GF-D8 (cell line): ENCODE measurements around the gene NDUFA7.
A peak's percentile ranks its signal among the peaks of the same experiment; 100 is the strongest.
"Not testable (repeated sequence)": the region's sequence is repeated elsewhere in the genome, so short reads cannot be mapped to it uniquely, and the experiment has no call there.

ENCODE experiments used
- DNase-seq: peaks from one replicate; lab custom pipeline; 2025; lab: John Stamatoyannopoulos, UW

Gene NDUFA7

DNA sequence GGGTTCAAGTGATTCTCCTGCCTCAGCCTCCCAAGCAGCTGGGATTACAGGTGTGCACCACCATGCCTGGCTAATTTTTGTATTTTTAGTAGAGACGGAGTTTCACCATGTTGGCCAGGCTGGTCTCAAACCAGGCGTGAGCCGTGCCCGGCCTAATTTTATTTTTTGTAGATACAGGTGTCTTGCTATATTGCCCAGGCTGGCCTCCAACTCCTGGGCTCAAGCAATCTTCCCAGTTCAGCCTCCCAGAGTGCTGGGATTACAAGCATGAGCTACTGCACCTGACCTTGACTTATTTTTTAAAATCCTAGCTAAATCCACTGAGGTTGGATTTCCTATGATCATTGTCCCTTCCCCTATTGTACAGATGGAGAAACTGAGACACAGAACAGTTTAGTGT lies 20.3 kb upstream of the NDUFA7 start:
- DNase-seq, result not testable (repeated sequence)

DNA sequence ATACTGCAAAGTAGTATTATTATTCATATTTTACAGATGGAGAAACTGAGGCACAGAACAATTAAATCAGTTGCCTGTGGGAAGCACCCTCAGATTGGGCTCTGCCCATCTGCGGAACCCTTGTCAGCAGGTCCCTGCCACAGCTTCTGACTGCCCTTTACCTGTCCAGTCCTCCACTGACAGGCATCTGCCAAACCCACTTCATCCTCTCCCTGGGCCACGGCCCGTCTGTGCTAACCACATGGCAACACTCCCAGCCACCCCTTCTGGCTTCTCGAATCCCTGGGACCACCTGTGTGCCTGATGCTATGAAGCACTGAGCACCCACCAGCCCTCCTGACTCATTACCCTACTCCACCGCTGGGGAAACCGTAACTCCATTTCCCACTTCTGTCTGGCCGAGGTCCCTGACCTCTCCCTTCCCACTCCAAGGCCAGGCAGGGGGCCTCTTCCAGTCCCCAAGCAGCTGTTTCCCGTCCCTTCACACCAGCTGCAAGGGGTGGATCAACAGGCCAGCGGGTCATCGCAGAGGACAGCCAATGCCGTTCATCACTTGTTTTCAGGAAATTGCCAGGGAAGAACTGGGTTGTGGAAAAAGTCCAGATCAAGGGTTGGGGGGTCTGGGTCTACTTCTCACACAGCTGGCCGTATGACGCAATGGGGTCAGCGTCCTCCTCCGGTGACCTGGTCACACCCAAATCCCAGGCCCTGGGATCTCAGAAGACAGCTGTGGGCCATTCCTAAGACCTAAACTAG lies 19.3 kb upstream of the NDUFA7 start:
- no peak for DNase-seq

DNA sequence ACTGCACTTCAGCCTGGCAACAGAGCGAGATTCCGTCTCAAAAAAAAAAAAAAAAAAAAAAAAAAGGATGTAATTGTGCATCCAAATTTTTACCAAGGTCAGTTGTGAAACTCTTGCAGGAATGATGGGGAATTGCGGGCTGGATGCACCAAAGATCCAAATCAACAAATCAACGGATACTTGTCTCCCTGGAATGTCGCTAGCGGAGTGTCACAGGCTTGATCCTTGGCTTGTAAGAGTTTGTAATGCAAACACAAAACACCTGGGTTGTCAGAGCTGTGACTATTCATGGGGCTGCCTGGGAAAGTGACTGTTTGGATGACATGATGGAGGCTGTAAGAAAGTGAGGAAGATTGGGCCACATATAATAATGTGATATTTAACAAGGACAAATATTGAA lies 17.7 kb upstream of the NDUFA7 start:
- DNase-seq, result no peak

DNA sequence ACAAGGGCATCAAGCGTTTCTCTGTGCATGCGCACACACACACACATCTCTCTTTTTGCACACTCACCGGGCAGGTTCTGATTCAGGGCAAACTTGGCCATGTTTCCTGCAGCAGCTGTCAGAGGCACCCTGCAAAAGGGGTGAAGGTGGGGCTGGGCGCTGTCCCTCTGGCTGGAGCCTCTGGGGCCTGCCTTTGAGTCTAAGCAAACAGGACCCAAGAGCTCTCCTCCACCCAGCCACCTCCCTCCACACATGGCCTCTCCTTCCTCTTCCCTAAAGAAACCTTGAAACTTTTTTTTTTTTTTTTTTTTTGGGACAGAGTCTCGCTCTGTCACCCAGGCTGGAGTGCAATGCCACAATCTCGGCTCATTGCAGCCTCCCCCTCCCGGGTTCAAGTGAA lies 16.6 kb upstream of the NDUFA7 start:
- DNase-seq, result no peak

DNA sequence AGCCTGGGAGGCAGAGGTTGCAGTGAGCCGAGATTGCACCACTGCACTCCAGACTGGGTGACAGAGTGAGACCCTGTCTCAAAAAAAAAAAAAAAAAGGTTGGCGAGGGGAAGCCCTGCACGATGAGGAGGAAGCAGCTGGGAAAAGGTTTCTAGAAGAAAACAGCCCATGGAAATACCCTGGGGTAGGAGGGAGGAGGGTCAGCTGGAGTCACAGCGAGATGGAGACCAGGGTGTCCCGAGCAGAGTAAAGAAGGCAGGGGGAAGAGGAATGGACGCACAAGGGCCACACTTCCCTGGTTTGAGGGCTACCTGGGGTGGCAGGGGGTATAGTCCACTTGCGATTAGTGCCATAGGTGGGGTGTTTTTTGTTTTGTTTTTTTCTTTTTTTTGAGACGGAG lies 15.5 kb upstream of the NDUFA7 start:
- DNase-seq, result no peak

DNA sequence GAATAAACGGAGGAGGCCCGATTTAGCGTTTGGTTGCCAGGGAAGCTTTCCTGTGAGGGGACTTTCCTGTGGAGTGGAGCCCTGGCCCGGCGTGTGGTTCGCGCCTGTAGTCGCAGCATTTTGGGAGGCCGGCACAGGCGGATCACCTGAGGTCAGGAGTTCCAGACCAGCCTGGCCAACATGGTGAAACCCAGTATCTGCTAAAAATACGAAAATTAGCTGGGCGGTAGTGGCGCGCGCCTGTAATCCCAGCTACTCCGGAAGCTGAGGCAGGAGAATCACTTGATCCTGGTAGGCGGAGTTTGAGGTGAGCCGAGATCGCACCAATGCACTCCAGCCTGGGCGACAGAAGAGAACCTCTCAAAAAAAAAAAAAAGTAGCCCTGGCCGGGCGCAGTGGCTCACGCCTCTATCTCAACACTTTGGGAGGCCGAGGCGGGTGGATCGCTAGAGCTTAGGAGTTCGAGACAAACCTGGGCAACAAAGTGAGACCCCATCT lies 14.9 kb upstream of the NDUFA7 start:
- DNase-seq, result no peak

DNA sequence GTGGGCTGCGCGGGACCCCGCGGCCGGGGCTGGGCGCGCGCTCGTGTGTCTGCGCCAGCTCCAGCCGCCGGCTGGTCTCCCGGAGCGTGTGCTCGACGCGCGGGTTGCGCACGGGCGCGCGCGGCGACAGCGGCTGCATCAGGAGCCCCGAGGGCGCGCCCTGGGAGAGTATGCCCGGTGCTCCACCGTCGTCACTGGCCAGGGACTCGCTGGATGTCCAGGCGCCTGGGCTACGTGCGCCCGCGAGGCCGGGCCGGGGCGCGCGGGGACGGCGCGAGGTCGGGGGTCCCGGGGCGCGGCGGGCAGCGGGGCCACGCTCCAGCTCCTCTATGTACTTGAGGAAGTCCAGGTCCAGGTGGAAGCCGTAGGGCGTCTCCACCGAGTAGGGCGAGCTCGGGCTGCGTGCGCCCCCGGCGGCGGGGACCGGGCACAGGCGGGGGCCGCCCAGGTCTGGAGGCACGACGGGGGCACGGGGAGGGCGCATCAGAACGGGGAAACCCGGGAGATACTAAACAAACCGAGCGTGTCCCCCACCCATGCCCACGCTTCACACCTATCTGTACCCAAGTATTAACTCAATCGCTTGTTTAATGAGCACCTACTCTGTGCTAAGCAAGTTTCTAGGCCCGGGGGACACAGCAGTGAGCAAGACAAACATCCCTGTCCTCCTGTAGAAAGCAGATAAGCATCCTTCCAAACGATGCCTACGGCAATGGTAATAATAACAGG lies 14.3 kb upstream of the NDUFA7 start:
- DNase-seq, result no peak

DNA sequence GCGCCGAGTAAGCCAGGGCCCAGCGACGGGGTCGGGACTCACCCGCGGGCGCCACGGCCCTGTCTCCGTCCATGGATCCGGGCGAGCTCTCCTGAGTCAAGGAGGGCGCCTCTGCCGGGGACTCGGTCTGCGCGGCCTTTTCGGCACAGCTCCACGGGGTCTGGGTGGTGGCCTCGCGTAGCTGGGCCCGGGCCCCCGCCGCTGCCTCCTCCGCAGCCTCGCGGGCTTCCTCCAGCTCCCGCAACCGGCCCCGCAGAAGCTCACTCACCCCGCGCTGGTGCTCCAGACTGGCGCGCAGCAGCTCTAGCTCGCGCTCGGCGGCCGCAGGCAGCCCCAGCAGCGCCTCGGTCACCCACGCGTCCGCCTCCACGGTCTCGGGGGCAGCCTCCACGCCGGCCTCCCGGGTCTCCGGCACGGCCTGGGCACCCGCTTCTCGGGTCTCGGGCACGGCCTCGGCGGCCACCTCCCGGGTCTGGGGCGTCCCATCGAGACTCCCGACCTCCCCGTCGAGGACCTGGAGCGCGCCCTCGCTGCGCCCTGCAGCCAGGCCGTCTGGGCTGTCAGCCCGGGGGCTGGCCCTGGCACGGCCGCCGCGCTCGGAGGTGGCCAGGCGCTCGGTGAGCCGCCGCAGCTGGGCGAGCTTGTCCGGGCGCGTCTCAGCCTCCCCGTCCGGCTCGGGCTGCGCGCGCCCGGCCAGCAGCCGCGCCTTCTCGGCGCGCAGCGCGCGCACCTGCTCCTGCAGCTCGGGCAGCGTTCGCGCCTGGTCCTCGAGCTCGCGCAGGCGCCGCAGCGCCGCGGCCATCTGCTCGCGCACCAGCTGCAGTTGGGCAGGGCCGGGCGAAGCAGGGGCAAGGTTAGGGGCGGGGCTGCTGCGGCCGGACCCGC lies 13.5 kb upstream of the NDUFA7 start:
- DNase-seq, result no peak

DNA sequence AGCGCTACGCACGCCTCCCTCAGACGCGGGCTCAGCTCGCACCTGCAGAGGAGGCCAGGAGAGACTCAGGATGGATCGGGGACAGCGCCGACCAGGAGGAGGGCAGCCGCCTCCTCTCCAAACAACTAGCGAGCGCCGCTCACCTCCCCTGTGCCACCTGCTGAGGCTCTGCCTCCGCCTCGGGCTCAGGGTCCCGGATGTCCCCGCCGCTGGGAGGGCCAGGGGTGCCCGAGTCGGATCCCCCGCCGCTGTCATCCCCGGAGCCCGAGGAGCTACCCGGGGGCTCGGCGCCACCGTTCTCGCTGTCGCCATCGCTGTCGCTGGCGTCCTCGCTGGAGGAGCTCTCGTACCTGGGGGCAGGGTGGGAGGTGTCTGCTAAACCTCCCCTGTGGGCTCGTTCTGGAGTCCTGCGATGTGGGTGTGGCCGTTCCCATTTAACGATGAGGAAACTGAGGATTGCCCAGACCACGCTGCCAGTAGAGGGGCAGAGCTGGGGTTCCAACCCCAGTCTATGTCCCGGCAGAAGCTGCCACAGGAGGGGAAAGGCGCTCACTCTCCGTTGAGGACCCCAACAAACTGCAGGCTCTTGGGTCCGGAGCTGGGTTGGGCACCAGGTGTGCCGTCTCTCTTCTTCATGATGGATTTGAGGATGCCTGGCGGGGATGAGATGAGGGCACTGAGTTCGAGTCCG lies 12.7 kb upstream of the NDUFA7 start:
- DNase-seq, result no peak

DNA sequence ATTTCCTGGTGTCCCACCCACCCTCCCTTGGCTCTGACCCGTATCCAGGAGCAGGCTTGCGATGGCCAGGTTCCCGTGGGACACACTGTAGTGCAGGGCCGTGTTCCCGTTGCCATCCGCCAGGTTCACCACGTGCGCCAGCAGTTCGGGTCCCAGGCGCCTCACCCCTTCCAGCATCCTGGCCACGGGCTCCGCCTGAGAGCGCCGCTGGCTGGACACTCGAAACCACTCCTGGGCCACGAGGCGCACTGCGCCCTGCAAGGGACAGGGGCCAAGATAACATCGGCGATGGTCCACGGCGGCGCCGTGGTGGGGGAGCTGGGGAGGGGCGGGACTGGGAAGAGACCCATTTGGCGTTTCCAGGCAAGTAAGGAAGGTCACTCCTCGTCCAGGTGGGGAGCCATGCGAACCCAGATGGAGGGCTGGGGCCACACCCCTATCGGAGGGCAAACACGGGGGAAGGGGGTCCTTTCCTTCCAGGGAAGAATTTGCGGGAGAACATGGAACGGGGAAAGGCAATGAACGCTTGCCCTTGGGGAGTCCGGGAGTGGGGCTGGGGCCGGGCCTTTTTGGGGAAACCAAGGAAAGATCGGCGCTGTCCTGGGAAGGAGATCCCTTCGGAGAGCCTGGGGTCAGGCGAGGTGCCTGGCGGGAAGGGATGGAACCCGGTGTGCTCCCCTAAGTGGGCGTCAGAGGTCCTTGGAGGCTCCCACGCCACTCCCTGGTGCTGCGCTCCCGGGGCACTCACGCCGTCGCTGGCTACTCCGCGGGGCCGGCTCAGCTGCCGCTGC lies 12.0 kb upstream of the NDUFA7 start:
- DNase-seq, result no peak

DNA sequence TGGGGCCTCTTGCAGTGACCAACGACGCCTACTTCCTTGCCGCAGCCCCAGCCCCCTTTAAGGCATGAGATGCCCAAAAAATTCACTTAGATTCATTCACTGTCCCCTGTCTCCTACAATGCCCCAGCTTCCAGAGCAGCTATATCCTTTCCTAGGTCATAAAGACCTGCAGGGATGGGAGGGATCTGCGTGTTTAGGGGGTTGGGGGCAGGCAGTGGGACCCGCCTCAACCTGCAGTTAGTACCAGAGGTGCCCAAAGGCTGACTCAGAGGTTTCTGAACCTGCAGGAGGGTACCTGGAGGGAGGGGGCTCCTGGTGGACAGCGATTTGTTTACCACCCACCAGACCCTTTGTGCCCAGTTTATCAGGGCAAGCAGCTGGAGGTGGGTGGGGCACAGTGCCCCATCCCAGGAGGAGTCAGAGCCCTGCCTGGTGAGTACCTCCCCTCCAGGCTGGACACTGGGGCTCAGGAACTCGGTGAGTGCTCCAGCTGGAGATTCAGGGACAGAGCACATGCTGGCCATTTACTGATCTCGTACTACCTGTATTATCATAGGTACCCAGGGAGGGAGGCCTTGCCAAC lies 10.2 kb upstream of the NDUFA7 start:
- no peak for DNase-seq

DNA sequence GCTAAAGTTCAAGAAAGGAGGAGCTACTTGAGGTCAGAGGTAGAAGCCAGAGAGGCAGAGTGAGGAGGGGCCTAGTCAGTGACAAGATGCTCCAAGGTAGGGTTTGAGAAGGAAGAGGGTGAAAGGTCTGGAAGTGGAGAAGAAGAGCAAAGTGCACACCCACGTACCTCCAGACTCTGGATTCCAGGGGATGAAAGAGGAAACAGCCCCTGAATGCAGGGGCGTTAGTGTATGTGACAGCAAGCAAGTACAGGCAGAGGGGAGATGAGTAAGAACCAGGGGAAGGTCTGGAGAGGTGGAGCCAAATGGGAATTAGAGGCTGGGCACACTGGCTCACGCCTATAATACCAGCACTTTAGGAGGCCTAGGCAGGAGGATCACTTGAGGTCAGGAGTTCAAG lies 8.8 kb upstream of the NDUFA7 start:
- no peak for DNase-seq

DNA sequence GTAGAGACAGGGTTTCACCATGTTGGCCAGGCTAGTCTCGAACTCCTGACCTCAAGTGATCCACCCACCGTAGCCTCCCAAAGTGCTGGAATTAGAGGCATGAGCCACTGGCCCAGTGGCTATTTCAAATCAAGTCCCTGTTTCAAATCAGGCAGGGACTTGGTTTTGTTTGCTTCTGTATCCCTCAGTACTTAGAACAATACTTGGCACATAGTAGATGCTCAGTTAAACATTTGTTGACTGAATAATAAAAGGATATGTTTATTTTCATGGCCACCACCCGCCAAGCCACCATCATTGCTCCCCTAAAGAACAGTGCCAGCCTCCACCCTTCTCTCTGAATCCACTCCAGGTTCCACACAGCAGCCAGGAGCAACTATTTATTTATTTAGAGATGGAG lies 4.3 kb upstream of the NDUFA7 start:
- DNase-seq, result no peak

DNA sequence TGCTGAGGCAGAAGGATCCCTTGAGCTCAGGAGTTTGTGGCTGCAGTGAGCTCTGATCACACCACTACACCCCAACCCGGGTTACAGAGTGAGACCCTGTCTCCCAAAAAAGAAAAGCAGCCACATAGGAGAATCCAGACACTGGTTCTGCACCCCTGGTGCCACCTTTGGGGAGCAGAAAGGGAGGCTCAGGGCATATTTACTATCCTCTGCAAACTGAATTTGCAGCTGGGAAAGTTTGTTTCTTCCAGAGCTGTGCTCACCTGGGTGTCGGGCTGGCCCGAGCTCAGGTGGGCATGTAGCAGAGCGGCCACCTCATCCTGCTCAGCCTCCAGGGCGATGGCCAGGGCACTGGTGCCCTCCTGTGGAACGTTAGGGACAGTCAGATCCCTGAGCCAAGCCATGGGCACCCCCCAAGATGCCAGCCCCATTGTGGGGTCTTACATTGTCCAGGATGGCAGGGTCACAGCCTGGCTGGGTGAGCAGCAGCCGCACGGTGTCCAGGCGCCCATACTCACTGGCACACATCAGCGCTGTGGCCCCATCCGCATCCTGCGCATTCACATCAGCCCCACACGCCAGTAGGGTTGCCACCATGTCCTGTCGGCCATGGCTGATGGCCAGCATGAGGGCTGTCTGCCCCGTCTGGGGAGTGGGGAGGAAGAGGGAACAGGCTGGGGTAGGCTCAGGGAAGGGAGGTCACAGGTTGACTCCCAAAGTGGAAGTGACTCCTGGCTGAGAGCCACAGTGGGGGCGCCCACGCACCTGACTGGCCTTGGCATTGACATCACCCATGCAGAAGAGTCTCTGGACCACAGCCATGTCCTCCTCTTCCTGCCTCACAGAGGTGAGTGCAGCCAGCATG lies 3.2 kb upstream of the NDUFA7 start:
- DNase-seq, result no peak

DNA sequence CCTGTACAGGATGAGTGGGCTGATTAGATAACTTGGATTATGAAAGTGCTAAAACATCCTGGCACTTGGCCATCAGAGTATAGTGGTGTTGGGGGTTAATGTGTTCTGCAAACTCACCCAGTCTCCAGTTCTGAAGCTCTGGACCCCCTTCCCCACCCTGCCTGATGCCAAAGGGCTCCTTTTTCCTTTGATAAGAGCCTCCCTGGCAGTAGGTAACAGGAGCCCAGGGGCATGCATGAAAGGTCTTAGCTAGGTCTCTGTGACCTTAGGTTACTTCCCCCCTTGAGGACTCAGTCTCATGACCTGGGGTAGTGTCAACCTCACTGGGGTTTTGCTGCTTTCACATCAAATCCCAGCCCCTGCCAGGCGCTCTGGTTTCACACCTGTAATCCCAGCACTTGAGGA lies 2.6 kb upstream of the NDUFA7 start:
- DNase-seq, result no peak

DNA sequence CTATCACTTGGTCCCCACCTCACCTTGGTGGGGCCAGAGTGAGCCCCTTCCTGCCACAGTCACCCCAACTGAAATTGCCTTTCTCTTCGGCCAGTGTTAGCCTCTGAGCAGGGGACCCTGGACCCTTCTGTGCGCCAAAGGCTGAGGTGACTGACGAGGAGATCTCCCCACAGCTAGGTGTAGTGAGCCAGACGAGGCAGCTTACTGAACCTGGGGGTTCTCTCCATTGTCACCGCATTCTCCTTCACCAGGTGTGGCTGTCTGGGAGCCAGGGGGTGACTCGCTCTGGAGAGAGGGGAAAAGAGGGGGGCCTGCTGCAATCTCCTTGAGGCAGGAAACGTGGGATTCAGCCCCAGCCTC lies 1.4 kb upstream of the NDUFA7 start:
- no peak for DNase-seq

DNA sequence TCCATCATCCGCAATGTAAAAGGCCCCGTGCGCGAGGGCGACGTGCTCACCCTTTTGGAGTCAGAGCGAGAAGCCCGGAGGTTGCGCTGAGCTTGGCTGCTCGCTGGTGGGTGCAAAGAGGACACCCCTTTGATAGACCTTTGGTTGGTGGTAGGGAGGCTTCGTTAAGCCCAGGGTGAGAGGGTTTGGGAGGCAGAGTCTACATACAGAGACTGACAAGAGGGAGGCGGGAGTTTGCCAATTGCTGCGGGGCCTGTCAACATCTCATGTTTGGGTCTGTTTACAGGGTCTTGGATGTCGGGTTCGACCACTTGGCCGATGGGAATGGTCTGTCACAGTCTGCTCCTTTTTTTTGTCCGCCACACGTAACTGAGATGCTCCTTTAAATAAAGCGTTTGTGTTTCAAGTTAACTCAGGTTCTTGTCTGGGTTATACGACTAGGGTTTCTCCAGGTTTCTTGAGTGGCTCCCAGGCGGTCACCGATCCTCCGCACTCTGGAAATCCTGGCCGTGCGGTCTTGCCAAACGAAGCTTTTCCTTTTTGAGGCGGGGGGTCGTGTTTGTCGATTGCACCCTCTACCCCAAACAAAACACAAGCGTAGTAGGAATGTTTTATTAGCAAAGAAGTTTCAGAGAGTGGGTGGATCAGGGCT lies 937 bp upstream of the NDUFA7 start:
- DNase-seq, result no peak

DNA sequence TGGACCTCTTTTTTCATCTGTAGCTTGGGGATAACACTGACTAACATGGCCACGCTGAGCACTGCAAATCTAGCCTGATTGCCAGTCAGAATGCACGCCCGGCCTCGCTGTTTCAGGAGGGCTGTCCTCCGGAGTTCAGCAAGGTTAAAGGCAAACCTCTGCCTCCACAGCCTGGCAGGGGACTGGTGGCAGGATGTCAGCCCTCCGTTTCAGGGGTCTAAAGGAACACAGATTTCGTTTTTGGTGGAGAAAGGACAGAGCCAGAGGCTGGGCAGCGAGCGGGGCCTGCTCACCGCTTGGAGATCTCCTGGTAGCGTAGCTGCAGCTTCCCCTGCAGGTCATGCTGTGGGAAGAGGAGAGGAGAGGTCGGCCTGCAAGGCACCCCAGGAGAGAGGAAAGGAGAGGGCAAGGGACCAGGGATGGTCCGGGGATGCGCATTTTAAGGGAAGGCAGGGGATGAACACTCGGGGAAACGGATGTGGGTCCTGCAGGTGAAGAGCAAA lies 560 bp downstream of the NDUFA7 start:
- peak; percentile 10 for DNase-seq
